Myometrial cell (primary cell): ENCODE data around the gene FRMD5. TPM values are rescaled to one million over a fixed set of nuclear protein-coding genes. Genes with fewer than 3 reads are reported as not detected.

Experiments used
- total RNA-seq: library from RNA; depleted of rRNA; stranded (reverse); fragments of >200 nt; gene quantifications from 2 replicates; pipeline ENCODE4 v1.2.3, GENCODE V29; 2015

Gene FRMD5
- total RNA-seq = 1.7 and 1.8 TPM in 2 replicates

DNA sequence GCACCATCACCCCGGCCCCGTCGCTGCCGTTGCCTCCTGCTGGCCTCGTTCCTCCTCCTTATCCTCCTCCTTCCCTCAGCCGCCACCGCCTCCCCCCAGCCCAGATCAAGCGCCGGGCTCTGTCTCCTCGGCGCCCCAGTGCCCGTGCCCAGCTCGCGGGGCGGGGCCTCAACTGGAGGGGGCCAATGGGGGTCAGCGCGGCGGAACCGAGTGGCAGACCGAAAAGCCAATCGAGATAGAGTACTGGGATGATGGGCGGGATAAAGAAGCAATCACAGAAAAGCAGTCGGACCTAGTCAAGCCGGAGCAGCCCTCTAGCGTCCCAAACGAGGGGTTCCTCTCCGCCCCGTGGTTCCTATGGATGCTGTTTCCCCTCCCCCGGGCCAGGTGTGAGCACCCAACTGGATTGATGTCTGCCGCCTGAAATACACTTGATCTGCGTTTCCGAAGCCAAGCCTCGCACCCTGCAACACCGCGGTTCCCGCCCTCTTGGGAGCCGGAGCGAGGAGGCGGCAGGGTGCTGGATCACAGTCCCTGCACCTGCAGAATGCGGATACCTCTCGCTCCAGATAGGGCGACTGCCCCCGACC lies at the start of gene FRMD5:
Gene FRMD5 (minus strand): TSS at position 121 of the 590 bp plus-strand sequence.

DNA sequence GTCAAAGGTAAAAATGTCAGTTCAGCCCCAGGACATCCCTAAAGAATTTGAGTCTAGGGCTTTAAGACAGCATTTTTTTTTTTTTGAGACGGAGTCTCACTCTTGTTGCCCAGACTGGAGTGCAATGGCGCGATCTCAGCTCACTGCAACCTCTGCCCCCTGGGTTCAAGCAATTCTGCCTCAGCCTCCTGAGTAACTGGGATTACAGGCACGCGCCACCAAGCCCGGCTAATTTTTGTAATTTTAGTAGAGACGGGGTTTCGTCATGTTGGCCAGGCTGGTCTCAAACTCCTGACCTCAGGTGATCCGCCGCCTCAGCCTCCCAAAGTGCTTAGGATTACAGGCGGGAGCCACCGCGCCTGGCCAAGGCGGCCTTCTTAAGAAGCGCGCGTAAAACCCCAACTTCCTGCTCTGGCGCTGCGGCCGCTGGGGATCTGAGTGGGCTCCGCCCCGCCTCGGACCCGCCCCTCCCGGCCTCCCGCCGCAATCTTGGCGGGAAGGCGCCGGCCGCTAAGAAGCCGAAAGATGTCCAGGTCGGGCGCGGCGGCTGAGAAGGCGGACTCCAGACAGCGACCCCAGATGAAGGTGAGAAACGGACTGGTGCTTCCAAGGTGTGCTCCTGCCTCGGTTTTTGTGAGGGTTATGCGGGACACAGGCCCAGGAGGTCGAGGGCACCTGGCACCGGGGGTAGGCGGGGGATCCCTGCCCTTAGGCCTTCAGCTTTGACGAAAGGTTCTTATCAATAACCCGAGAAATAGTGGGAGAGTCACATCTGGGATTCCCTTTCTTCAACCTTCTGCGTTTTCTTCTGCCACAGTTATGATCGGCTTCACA lies 368.3 kb downstream of the FRMD5 start, which contains the start of gene WDR76:
Gene WDR76 (plus strand): TSS at position 495 of the 834 bp plus-strand sequence. CDS start 31 bp downstream, at position 526.

DNA sequence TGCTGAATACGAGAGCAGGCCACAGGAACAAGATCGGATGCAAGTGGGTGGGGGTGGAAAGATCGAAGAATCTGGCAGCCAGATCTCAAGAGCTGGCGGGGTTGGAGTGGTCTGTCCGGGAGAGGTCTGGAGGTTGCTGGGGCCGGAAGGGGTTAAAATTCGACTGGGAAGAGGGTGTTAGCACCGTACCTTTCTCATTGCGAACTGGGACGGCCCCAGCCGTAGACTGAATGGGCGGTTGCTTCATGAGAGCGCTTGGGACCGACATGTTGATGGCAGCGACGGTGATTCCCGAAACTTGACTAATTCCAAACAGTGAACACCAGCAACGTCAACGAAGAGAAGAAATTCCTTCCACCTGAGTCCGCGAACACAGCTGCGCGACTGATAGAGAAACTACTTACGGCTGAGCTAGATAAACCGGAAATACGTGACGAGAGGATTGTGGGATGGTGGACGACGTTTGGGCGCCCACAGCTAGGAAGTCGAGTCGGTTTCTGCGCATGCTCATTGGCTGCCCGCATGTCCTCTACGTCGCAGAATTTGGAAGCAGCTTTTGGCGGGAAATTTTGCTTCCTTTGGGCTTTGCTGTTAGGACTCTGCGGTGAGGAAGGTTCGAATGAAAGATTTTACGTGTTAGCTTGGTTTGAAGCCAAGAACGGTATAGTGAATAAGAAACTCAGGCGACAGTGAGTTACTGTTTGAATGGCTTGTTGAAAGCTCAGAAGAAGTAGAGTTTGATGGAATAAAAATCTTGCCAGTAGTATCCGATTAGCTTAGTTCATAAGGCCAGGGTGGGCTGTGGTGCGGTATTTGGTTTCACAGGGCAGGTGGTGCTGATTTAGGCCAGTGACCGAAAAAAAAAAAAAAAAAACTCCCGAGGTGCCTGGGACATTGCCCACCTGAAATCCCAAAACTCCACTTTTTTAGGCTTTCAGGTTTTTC lies 370.5 kb downstream of the FRMD5 start, which contains the start of gene MFAP1:
Gene MFAP1 (minus strand): TSS at position 389 of the 945 bp plus-strand sequence. CDS start 121 bp downstream, at position 268.

Other genes with a start within 250 kb of the FRMD5 start
- 65.2 and 81.2 TPM in 2 replicates for gene GOLM2, start 93.4 kb upstream of the FRMD5 start, total RNA-seq
- gene CTDSPL2, start 232.4 kb upstream of the FRMD5 start, total RNA-seq = 28.0 and 33.5 TPM in 2 replicates